Measurements from ENCODE around the gene SAMD11.

SAMD11 gene

GRCh38 chr1:903721-904271, 19.9 kb upstream of the SAMD11 start:
- DNase-seq (ENCODE audit: low read depth) = no peak
- no peak overlapping the region for H3K4me3 ChIP-seq (ENCODE audit: low read length)
- no peak for TF ChIP-seq CTCF (conservative IDR thresholded peaks at IDR 0.05; ENCODE audit: low read depth, low read length)

- peak; percentile 60 for TF ChIP-seq CTCF (conservative IDR thresholded peaks at IDR 0.05; ENCODE audit: low read depth, low read length)
- peak overlapping the region; percentile 46 for H3K4me3 ChIP-seq (ENCODE audit: low read length)
These were observed 19.3 kb upstream of the SAMD11 start for GRCh38 chr1:904310-904950.

DNA sequence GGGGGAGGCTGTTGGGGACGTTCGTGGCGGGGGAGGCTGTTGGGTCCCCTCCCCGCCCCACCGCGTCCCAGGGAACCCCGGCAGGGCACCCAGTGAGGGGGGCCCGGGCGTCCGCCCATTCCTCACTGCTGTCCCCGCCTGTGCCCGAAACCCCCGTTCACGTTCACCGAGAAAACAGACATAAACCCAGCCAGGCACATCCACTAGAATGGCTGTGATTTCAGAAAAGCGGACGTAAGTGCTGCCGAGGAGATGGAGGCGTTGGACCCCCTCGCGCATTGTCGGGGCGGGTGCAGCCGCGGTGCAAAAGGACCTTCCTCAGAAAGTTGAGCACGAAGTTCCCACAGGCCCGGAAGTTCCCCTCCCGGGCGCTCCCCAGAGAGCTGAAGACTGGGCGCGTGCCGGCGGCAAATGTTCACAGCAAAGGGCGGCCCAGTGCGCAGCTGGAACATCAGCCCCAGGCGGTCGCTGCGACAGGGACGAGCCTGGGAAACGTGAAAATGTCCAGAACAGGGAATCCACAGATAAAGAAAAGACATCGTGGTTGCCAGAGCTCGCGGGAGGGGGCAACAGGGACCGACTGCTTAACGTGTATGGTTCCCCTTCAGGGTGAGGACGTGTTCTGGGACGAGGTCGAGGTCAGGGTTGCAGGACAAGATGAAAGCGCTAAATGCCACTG, 18.5 kb upstream of the SAMD11 start:
- H3K4me3 ChIP-seq (ENCODE audit: low read length) = peak overlapping the region; percentile 46
- no peak for TF ChIP-seq CTCF (conservative IDR thresholded peaks at IDR 0.05; ENCODE audit: low read depth, low read length)
- no peak for DNase-seq (ENCODE audit: low read depth)

More at GRCh38 chr1:904310-904950, 19.3 kb upstream of the SAMD11 start:
- no peak for DNase-seq (ENCODE audit: low read depth)

DNA sequence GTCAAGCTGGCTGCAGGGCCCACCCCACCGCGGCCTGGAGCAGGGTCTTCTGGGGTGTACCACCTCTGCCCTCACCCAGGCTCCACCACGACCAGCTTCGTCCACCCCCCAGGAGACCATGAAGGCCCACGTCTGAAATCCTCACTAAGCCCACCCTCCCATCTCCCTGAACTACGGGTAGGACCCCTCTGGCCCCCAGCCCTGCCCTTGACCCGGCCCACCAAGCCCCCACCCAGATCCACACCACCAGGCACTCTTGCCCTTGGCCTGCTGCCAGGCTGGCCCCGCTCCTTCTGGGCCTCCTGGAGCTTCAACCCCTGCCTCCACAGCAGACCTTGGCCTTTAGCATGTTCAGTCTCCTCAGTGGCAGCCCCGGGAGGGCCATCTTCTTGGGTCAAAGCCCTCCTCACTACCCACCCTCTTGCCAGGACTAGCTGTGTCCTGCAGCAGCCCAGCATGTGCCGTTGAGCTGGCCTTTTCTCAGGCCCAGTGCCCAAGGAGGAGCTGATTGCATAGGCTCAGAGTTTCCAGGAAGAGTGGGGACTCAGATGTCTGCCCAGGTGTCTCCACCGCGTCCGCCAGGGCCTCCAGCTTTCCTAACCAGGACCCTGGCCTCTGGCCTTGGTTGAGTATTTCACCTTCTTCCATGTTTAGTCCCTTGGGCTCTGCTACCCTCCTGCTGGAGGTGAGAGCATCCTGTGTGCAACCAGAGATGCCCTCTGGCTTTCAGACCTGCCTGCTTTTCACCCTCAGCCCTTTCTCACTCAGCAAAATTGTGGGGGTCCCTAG, 17.7 kb upstream of the SAMD11 start:
- no peak for DNase-seq (ENCODE audit: low read depth)
- no peak overlapping the region for H3K4me3 ChIP-seq (ENCODE audit: low read length)

GRCh38 chr1:906600-907420, 16.9 kb upstream of the SAMD11 start:
- no peak for DNase-seq (ENCODE audit: low read depth)
- H3K4me3 ChIP-seq (ENCODE audit: low read length) = no peak overlapping the region
- TF ChIP-seq CTCF (conservative IDR thresholded peaks at IDR 0.05; ENCODE audit: low read depth, low read length) = no peak

More for the DNA sequence above, 17.7 kb upstream of the SAMD11 start:
- no peak for TF ChIP-seq CTCF (conservative IDR thresholded peaks at IDR 0.05; ENCODE audit: low read depth, low read length)

- TF ChIP-seq CTCF (conservative IDR thresholded peaks at IDR 0.05; ENCODE audit: low read depth, low read length) = no peak
- DNase-seq (ENCODE audit: low read depth) = no peak
- no peak overlapping the region for H3K4me3 ChIP-seq (ENCODE audit: low read length)
These were observed 15.9 kb upstream of the SAMD11 start for GRCh38 chr1:907611-908451.
